Stimulated activated CD4-positive, alpha-beta T cell treated with anti-CD3 and anti-CD28 coated beads, Interleukin-4, amount 100 ng/mL, for 24 hours (primary cell): ENCODE measurements around the gene INPP5A.
A peak's percentile ranks its signal among the peaks of the same experiment; 100 is the strongest.
"Not testable (repeated sequence)": the region's sequence is repeated elsewhere in the genome, so short reads cannot be mapped to it uniquely, and the experiment has no call there.

Experiments used
- DNase-seq: peaks from one replicate; pipeline ENCODE4 v3.0.0-alpha.2; 2020

The INPP5A gene

GRCh38 chr10:132665946-132666704, 128.5 kb downstream of the INPP5A start:
- DNase-seq: peak; percentile 35

- no peak for DNase-seq
These were observed 129.2 kb downstream of the INPP5A start for GRCh38 chr10:132666705-132667341.

GRCh38 chr10:132667342-132668047, 129.9 kb downstream of the INPP5A start:
- no peak for DNase-seq

GRCh38 chr10:132668048-132668394, 130.4 kb downstream of the INPP5A start:
- DNase-seq: no peak

GRCh38 chr10:132669208-132669861, 131.7 kb downstream of the INPP5A start:
- DNase-seq: no peak

- no peak for DNase-seq
These were observed 133.1 kb downstream of the INPP5A start for GRCh38 chr10:132670546-132671227.

GRCh38 chr10:132671228-132672154, 133.9 kb downstream of the INPP5A start:
- DNase-seq: no peak

- not testable (repeated sequence) for DNase-seq
These were observed 136.2 kb downstream of the INPP5A start for GRCh38 chr10:132673746-132674145.

- DNase-seq: no peak
These were observed 136.7 kb downstream of the INPP5A start for GRCh38 chr10:132674311-132674710.

- DNase-seq: no peak
These were observed 137.6 kb downstream of the INPP5A start for GRCh38 chr10:132675031-132675740.

- no peak for DNase-seq
These were observed 138.8 kb downstream of the INPP5A start for GRCh38 chr10:132676193-132676891.

GRCh38 chr10:132677096-132677472, 139.5 kb downstream of the INPP5A start:
- DNase-seq: no peak

GRCh38 chr10:132677473-132678227, 140.1 kb downstream of the INPP5A start:
- DNase-seq: no peak

- DNase-seq: no peak
These were observed 141.0 kb downstream of the INPP5A start for GRCh38 chr10:132678436-132679216.

- DNase-seq: no peak
These were observed 141.6 kb downstream of the INPP5A start for GRCh38 chr10:132679217-132679595.

GRCh38 chr10:132679640-132680039, 142.1 kb downstream of the INPP5A start:
- DNase-seq: no peak

GRCh38 chr10:132680741-132681140, 143.2 kb downstream of the INPP5A start:
- DNase-seq: not testable (repeated sequence)

- DNase-seq: no peak
These were observed 144.5 kb downstream of the INPP5A start for GRCh38 chr10:132681858-132682755.
